GM12878 (cell line): Measurements from ENCODE around the gene RHCG. TPM values are rescaled to one million over a fixed set of nuclear protein-coding genes. Genes with fewer than 3 reads are reported as not detected.

Source experiments
- ATAC-seq: fragments of 200-7000 bp; cut with Tn5 transposase; 3 replicates; pipeline ENCODE4 v1.9.1; 2020; ENCODE audit warnings: mild to moderate bottlenecking, moderate library complexity
- BruUV-seq: library from RNA; stranded (reverse); fragments of 400-500 nt; replicated peaks from 2 replicates; lab custom pipeline; 2021; lab: Mats Ljungman, UMichigan
- CTCF ChIA-PET: fragments of 300-600 bp; sonication (Branson Sonifier 250); formaldehyde crosslinking; extraction: SDS; loops from one replicate; lab custom pipeline; 2021; ENCODE audit warnings: inconsistent platforms; lab: Yijun Ruan, JAX
- POLR2A ChIA-PET: fragments of 350-600 bp; formaldehyde crosslinking; extraction: SDS; loops from one replicate; lab custom pipeline; 2021; ENCODE audit warnings: inconsistent platforms; lab: Charles Lee
- RAD21 ChIA-PET: fragments of 300-600 bp; sonication (Branson Sonifier 250); formaldehyde crosslinking; loops from one replicate; lab custom pipeline; 2023; ENCODE audit warnings: antibody characterized with exemption; ENCODE audit not compliant: unreplicated experiment; lab: Charles Lee
- SMC1A ChIA-PET: fragments of 300-600 bp; sonication (Branson Sonifier 250); formaldehyde crosslinking; loops from one replicate; lab custom pipeline; 2023; ENCODE audit not compliant: unreplicated experiment, uncharacterized antibody; lab: Charles Lee
- DNase-seq: peaks from one replicate; pipeline ENCODE4 v3.0.0-alpha.2; 2011; ENCODE audit warnings: low read depth, low spot score
- FAIRE-seq: peaks from 3 replicates; lab custom pipeline; 2011; peaks lifted over from hg19 to GRCh38; lab: Jason Lieb, UNC
- H2AFZ ChIP-seq: 2 replicates; pipeline ENCODE4 v1.6.0; 2011; ENCODE audit warnings: low read depth, low read length, control low read depth; ENCODE audit not compliant: control insufficient read depth
- H3K27ac ChIP-seq: 2 replicates; pipeline ENCODE4 v1.5.1; 2011; ENCODE audit warnings: control low read depth; ENCODE audit not compliant: control insufficient read depth, insufficient read depth
- H3K27me3 ChIP-seq, 2 experiments: replicated peaks in 1 of 2; 2 replicates each; pipeline versions ENCODE4 v1.6.0 to v1.6.1; 2011; ENCODE audit warnings: low read length in 1 of 2; ENCODE audit not compliant: control insufficient read depth in 2 of 2, insufficient read depth in 2 of 2
- H3K36me3 ChIP-seq, 2 experiments: 2 replicates each; pipeline ENCODE4 v1.5.1; 2011; ENCODE audit warnings: low read length in 1 of 2; ENCODE audit not compliant: control insufficient read depth in 2 of 2, insufficient read depth in 2 of 2
- H3K4me1 ChIP-seq: 2 replicates; pipeline ENCODE4 v1.6.1; 2011; ENCODE audit warnings: mild to moderate bottlenecking, low read length, moderate library complexity, mixed read lengths; ENCODE audit not compliant: control insufficient read depth, insufficient read depth
- H3K4me2 ChIP-seq: 2 replicates; pipeline ENCODE4 v1.6.0; 2011; ENCODE audit warnings: control low read depth; ENCODE audit not compliant: control insufficient read depth, insufficient read depth
- H3K4me3 ChIP-seq: fragments of 200-600 bp; sonication (generic); 2 replicates; pipeline ENCODE4 v1.5.1; 2016
- H3K79me2 ChIP-seq: 2 replicates; pipeline ENCODE4 v1.6.0; 2011; ENCODE audit warnings: low read length; ENCODE audit not compliant: control insufficient read depth, insufficient read depth
- H3K9ac ChIP-seq: 2 replicates; pipeline ENCODE4 v1.8.0; 2011; ENCODE audit warnings: low read length, control low read depth, mixed read lengths; ENCODE audit not compliant: control insufficient read depth, insufficient read depth
- H3K9me3 ChIP-seq: replicated peaks from 3 replicates; pipeline ENCODE4 v1.5.1; 2011; ENCODE audit warnings: mild to moderate bottlenecking, low read length; ENCODE audit not compliant: control insufficient read depth, insufficient read depth
- H4K20me1 ChIP-seq: 2 replicates; pipeline ENCODE4 v1.6.0; 2011; ENCODE audit not compliant: control insufficient read depth, insufficient read depth
- BRCA1 ChIP-seq: IDR thresholded peaks from 2 replicates; pipeline ENCODE4 v1.6.1; 2011; ENCODE audit warnings: low read depth, low read length, improper control_type of control experiment
- CBX5 ChIP-seq: sonication (generic); IDR thresholded peaks from 2 replicates; pipeline ENCODE4 v1.6.1; 2016; ENCODE audit warnings: low read depth, moderate library complexity, mild to moderate bottlenecking, inconsistent platforms
- CHD2 ChIP-seq: IDR thresholded peaks from 2 replicates; pipeline ENCODE4 v1.6.1; 2011; ENCODE audit warnings: low read depth, low read length, improper control_type of control experiment, borderline replicate concordance
- LARP7 ChIP-seq: fragments of 450-650 bp; IDR thresholded peaks from 2 replicates; pipeline ENCODE4 v1.6.1; 2017; ENCODE audit warnings: mild to moderate bottlenecking
- SMARCA5 ChIP-seq: fragments of 450-650 bp; IDR thresholded peaks from 2 replicates; pipeline ENCODE4 v1.6.1; 2017; ENCODE audit warnings: mild to moderate bottlenecking
- TCF7 ChIP-seq: IDR thresholded peaks from 2 replicates; pipeline ENCODE4 v1.6.1; 2014; ENCODE audit warnings: antibody characterized with exemption, borderline replicate concordance
- YY1 ChIP-seq: IDR thresholded peaks from 2 replicates; pipeline ENCODE4 v1.6.1; 2011; ENCODE audit warnings: low read depth, mild to moderate bottlenecking, low read length
- in situ Hi-C: fragments of 300-500 bp; cut with MboI; formaldehyde crosslinking; loops from 9 replicates; pipeline ENCODE4 v1.14.3; 2018; ENCODE audit warnings: mixed read lengths
- intact Hi-C: fragments of 100-400 bp; cut with micrococcal nuclease; formaldehyde crosslinking; loops from one replicate; pipeline ENCODE4 v1.14.2; 2022; ENCODE audit not compliant: unreplicated experiment
- polyA plus RNA-seq, 11 experiments: library from polyadenylated mRNA; depleted of rRNA in 4 of 11; unstranded in 6 of 11; stranded (reverse) in 5 of 11; fragments of >200 nt; fragmentation: Nextera tagmentation in 4 of 11; fragmentation: Illumina TruSeq in 1 of 11; extraction: Ambion mirVana in 4 of 11; extraction: Trizol in 1 of 11; gene quantifications; 1 replicate in 1 of 11; 2 replicates in 10 of 11; pipeline versions ENCODE4 v1.2.1 to v1.2.3, GENCODE V29; 2011 to 2016; ENCODE audit warnings: inconsistent platforms in 2 of 11, missing spikeins in 2 of 11, low read depth in 1 of 11
- total RNA-seq, 4 experiments: library from RNA; depleted of rRNA in 3 of 4; stranded (reverse); fragments of >200 nt in 3 of 4; fragmentation: Illumina TruSeq in 1 of 4; extraction: Trizol in 1 of 4; gene quantifications; 2 replicates each; pipeline versions ENCODE4 v1.2.1 to v1.2.3, GENCODE V29; 2013 to 2021
- TF ChIP-seq, protein P1 (sequence below): fragments of 450-650 bp; IDR thresholded peaks from 2 replicates; pipeline ENCODE4 v1.6.1; 2016; ENCODE audit warnings: mild to moderate bottlenecking, moderate library complexity, borderline replicate concordance
- TF ChIP-seq, protein P2 (sequence below): fragments of 150-350 bp; IDR thresholded peaks from 2 replicates; pipeline ENCODE4 v1.6.1; 2016; ENCODE audit warnings: low read depth, low read length
- TF ChIP-seq, protein P3 (sequence below): IDR thresholded peaks from 2 replicates; pipeline ENCODE4 v1.6.1; 2011; ENCODE audit warnings: mild to moderate bottlenecking, low read depth, low read length, moderate library complexity; ENCODE audit not compliant: insufficient replicate concordance
- TF ChIP-seq, protein P4 (sequence below): IDR thresholded peaks from 2 replicates; pipeline ENCODE4 v1.6.1; 2011; ENCODE audit warnings: borderline replicate concordance, low read depth, mild to moderate bottlenecking, moderate library complexity, mixed read lengths, low read length; ENCODE audit not compliant: insufficient read depth; ENCODE audit errors: extremely low read length

The RHCG gene
- total and polyA plus RNA-seq, 10 of the 15 experiments (the other 5 are each of a cell fraction or from before 2014, with no cell fraction given) = 0.05 to 0.11 TPM; not detected in 8

- DNase-seq (no peak), ATAC-seq (peak; percentile 81), FAIRE-seq (no peak)
- H4K20me1 ChIP-seq = no peaks in the 10 kb centered on the region
- no TSS peak for BruUV-seq
- H3K4me2 ChIP-seq = no peak overlapping the region
- ChIA-PET POLR2A (no interaction called here), RAD21 (no interaction called here), SMC1A (interaction anchor here (1.0 kb wide), 1 partner anchor 16 kb away, joined by 3 read pairs; no protein-coding TSS in a partner anchor), CTCF (interaction anchor here (0.8 to 9.5 kb wide), 5 partner anchors 13 to 98 kb away, joined by 3 to 58 read pairs (median 3); no protein-coding TSS in a partner anchor)
- H3K4me1 ChIP-seq = no peaks in the 10 kb centered on the region
- no peaks in the 10 kb centered on the region for H3K79me2 ChIP-seq
- no peak overlapping the region for H3K9ac ChIP-seq
- no peak overlapping the region for H3K4me3 ChIP-seq
- H2AFZ ChIP-seq = peak overlapping the region; percentile 37
- no peak overlapping the region for H3K27ac ChIP-seq
- in situ Hi-C loops (no loop called here), intact Hi-C loops (no loop called here)
- no peaks in the 10 kb centered on the region for H3K27me3 ChIP-seq
- H3K9me3 ChIP-seq = peaks cover 2% of the 10 kb centered on the region
- H3K36me3 ChIP-seq = no peaks in the 10 kb centered on the region
- TF ChIP-seq, protein P1, sequence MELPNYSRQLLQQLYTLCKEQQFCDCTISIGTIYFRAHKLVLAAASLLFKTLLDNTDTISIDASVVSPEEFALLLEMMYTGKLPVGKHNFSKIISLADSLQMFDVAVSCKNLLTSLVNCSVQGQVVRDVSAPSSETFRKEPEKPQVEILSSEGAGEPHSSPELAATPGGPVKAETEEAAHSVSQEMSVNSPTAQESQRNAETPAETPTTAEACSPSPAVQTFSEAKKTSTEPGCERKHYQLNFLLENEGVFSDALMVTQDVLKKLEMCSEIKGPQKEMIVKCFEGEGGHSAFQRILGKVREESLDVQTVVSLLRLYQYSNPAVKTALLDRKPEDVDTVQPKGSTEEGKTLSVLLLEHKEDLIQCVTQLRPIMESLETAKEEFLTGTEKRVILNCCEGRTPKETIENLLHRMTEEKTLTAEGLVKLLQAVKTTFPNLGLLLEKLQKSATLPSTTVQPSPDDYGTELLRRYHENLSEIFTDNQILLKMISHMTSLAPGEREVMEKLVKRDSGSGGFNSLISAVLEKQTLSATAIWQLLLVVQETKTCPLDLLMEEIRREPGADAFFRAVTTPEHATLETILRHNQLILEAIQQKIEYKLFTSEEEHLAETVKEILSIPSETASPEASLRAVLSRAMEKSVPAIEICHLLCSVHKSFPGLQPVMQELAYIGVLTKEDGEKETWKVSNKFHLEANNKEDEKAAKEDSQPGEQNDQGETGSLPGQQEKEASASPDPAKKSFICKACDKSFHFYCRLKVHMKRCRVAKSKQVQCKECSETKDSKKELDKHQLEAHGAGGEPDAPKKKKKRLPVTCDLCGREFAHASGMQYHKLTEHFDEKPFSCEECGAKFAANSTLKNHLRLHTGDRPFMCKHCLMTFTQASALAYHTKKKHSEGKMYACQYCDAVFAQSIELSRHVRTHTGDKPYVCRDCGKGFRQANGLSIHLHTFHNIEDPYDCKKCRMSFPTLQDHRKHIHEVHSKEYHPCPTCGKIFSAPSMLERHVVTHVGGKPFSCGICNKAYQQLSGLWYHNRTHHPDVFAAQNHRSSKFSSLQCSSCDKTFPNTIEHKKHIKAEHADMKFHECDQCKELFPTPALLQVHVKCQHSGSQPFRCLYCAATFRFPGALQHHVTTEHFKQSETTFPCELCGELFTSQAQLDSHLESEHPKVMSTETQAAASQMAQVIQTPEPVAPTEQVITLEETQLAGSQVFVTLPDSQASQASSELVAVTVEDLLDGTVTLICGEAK = no peak
- TF ChIP-seq BRCA1 = no peak
- 0 out of 2 replicates have a peak, but pooled peaks have one; percentile 15 for TF ChIP-seq YY1
- TF ChIP-seq, protein P2, sequence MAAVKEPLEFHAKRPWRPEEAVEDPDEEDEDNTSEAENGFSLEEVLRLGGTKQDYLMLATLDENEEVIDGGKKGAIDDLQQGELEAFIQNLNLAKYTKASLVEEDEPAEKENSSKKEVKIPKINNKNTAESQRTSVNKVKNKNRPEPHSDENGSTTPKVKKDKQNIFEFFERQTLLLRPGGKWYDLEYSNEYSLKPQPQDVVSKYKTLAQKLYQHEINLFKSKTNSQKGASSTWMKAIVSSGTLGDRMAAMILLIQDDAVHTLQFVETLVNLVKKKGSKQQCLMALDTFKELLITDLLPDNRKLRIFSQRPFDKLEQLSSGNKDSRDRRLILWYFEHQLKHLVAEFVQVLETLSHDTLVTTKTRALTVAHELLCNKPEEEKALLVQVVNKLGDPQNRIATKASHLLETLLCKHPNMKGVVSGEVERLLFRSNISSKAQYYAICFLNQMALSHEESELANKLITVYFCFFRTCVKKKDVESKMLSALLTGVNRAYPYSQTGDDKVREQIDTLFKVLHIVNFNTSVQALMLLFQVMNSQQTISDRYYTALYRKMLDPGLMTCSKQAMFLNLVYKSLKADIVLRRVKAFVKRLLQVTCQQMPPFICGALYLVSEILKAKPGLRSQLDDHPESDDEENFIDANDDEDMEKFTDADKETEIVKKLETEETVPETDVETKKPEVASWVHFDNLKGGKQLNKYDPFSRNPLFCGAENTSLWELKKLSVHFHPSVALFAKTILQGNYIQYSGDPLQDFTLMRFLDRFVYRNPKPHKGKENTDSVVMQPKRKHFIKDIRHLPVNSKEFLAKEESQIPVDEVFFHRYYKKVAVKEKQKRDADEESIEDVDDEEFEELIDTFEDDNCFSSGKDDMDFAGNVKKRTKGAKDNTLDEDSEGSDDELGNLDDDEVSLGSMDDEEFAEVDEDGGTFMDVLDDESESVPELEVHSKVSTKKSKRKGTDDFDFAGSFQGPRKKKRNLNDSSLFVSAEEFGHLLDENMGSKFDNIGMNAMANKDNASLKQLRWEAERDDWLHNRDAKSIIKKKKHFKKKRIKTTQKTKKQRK = no peak
- TF ChIP-seq LARP7 = no peak
- no peak for TF ChIP-seq CBX5
- no peak for TF ChIP-seq SMARCA5
- no peak for TF ChIP-seq TCF7
- TF ChIP-seq CHD2 = no peak
- TF ChIP-seq, protein P3, sequence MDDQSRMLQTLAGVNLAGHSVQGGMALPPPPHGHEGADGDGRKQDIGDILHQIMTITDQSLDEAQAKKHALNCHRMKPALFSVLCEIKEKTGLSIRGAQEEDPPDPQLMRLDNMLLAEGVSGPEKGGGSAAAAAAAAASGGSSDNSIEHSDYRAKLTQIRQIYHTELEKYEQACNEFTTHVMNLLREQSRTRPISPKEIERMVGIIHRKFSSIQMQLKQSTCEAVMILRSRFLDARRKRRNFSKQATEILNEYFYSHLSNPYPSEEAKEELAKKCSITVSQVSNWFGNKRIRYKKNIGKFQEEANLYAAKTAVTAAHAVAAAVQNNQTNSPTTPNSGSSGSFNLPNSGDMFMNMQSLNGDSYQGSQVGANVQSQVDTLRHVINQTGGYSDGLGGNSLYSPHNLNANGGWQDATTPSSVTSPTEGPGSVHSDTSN = no peak
- TF ChIP-seq, protein P4, sequence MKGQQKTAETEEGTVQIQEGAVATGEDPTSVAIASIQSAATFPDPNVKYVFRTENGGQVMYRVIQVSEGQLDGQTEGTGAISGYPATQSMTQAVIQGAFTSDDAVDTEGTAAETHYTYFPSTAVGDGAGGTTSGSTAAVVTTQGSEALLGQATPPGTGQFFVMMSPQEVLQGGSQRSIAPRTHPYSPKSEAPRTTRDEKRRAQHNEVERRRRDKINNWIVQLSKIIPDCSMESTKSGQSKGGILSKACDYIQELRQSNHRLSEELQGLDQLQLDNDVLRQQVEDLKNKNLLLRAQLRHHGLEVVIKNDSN = peak; percentile 47
Measured at GRCh38 chr15:89457086-89457485, 39.3 kb downstream of the RHCG start.
